ENCODE data around the gene LRIG2.

DNA sequence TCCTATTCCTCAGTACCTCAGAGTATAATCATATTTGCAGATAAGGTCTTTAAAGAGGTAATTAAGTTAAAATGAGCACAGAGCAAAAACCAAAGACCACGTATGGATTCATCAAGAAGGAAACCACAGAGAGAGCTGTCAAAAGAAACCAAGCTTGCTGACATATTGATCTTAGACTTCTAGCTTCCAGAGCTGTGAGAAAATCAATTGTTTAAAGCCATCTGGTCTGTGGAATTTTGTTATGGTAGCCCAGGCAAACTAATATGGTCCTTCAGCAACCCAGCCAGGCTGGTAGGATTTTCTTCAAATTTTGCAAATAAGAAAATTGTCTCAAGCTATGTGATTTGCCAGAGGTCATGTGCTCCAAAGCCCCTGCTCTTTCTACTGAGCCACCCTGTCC is 62.5 kb downstream of the LRIG2 start:
- TF ChIP-seq NFE2L2 (IDR thresholded peaks at IDR 0.05; ENCODE audit: low read length) = no peak
- no peak for TF ChIP-seq ZNF773 (CRISPR knock-in tag; IDR thresholded peaks at IDR 0.05; ENCODE audit: borderline replicate concordance)
- TF ChIP-seq, protein P1, sequence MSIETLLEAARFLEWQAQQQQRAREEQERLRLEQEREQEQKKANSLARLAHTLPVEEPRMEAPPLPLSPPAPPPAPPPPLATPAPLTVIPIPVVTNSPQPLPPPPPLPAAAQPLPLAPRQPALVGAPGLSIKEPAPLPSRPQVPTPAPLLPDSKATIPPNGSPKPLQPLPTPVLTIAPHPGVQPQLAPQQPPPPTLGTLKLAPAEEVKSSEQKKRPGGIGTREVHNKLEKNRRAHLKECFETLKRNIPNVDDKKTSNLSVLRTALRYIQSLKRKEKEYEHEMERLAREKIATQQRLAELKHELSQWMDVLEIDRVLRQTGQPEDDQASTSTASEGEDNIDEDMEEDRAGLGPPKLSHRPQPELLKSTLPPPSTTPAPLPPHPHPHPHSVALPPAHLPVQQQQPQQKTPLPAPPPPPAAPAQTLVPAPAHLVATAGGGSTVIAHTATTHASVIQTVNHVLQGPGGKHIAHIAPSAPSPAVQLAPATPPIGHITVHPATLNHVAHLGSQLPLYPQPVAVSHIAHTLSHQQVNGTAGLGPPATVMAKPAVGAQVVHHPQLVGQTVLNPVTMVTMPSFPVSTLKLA (IDR thresholded peaks at IDR 0.05) = no peak
- TF ChIP-seq ZSCAN12 (CRISPR knock-in tag; IDR thresholded peaks at IDR 0.05) = no peak
- TF ChIP-seq, protein P2, sequence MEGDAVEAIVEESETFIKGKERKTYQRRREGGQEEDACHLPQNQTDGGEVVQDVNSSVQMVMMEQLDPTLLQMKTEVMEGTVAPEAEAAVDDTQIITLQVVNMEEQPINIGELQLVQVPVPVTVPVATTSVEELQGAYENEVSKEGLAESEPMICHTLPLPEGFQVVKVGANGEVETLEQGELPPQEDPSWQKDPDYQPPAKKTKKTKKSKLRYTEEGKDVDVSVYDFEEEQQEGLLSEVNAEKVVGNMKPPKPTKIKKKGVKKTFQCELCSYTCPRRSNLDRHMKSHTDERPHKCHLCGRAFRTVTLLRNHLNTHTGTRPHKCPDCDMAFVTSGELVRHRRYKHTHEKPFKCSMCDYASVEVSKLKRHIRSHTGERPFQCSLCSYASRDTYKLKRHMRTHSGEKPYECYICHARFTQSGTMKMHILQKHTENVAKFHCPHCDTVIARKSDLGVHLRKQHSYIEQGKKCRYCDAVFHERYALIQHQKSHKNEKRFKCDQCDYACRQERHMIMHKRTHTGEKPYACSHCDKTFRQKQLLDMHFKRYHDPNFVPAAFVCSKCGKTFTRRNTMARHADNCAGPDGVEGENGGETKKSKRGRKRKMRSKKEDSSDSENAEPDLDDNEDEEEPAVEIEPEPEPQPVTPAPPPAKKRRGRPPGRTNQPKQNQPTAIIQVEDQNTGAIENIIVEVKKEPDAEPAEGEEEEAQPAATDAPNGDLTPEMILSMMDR (CRISPR knock-in tag; IDR thresholded peaks at IDR 0.05) = no peak
- TF ChIP-seq ATF1 (CRISPR knock-in tag; IDR thresholded peaks at IDR 0.05) = no peak
- TF ChIP-seq, protein P3, sequence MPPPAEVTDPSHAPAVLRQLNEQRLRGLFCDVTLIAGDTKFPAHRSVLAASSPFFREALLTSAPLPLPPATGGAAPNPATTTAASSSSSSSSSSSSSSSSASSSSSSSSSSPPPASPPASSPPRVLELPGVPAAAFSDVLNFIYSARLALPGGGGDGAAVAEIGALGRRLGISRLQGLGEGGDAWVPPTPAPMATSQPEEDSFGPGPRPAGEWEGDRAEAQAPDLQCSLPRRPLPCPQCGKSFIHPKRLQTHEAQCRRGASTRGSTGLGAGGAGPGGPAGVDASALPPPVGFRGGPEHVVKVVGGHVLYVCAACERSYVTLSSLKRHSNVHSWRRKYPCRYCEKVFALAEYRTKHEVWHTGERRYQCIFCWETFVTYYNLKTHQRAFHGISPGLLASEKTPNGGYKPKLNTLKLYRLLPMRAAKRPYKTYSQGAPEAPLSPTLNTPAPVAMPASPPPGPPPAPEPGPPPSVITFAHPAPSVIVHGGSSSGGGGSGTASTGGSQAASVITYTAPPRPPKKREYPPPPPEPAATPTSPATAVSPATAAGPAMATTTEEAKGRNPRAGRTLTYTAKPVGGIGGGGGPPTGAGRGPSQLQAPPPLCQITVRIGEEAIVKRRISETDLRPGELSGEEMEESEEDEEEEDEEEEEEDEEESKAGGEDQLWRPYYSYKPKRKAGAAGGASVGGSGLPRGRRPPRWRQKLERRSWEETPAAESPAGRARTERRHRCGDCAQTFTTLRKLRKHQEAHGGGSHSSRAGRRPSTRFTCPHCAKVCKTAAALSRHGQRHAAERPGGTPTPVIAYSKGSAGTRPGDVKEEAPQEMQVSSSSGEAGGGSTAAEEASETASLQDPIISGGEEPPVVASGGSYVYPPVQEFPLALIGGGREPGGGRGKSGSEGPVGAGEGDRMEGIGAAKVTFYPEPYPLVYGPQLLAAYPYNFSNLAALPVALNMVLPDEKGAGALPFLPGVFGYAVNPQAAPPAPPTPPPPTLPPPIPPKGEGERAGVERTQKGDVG (CRISPR knock-in tag; IDR thresholded peaks at IDR 0.05; ENCODE audit: borderline replicate concordance) = no peak
- no peak for TF ChIP-seq GABPB1 (CRISPR knock-in tag; IDR thresholded peaks at IDR 0.05)
- TF ChIP-seq TAF1 (CRISPR knock-in tag; IDR thresholded peaks at IDR 0.05) = no peak
- TF ChIP-seq POLR2AphosphoS5 (IDR thresholded peaks at IDR 0.05; ENCODE audit: low read depth, low read length) = no peak
- TF ChIP-seq U2AF1 (optimal IDR thresholded peaks at IDR 0.05; ENCODE audit: low read depth, low read length) = no peak
- TF ChIP-seq JUN (CRISPR knock-in tag; IDR thresholded peaks at IDR 0.05) = no peak

All from HepG2 (cell line).